Activated CD4-positive, alpha-beta T cell treated with anti-CD3 and anti-CD28 coated beads for 1 hour (primary cell): Measurements from ENCODE around the gene KRT6A.

Source experiments
- DNase-seq: peaks from one replicate; pipeline ENCODE4 v3.0.0-alpha.2; 2020

Gene KRT6A

DNA sequence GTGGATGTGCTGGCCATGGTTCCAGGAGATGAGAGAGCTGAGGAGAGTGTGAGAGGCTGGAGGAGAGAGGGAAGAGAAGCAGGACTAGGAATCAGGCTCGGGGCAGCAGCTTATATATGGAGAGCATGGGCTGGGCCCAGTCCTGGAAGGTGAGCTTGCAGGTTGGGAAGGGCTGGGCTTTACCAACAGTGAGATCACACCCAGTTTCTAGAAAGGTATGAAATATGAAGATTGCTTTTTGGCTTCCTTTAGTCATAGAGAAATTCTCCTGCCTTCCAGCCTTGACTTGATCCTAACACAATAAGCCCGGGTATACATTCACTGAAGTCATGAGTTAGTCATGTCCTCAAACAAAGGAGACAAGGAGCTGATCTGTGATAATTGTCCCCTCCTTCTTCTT, at the start of gene KRT6A:
Gene KRT6A (minus strand): TSS at position 86 of the 400 bp plus-strand sequence. CDS start 69 bp downstream, at position 17.
- no peak for DNase-seq

DNA sequence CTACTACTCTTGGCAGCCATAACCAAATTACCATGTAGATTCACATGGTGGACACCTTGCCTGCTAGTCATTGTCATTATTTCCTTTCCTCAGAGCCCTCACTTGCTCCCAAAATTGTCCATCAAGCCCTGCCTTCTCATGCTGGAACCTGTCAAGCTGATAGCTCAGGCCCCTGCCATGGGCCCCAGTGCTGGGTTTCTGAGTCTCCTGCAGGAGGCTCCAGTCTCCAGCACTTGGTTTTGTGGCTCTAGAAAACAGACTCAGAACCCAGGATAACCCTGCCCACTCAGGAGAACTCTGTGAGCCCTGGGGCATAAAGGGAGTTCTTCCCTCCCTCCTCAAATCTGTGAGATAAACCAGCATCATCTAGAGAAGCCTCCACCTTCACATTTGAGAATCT, 49.1 kb upstream of the KRT6A start:
- no peak for DNase-seq

- no peak for DNase-seq
Measured at GRCh38 chr12:52541709-52542108, 48.7 kb upstream of the KRT6A start.

DNA sequence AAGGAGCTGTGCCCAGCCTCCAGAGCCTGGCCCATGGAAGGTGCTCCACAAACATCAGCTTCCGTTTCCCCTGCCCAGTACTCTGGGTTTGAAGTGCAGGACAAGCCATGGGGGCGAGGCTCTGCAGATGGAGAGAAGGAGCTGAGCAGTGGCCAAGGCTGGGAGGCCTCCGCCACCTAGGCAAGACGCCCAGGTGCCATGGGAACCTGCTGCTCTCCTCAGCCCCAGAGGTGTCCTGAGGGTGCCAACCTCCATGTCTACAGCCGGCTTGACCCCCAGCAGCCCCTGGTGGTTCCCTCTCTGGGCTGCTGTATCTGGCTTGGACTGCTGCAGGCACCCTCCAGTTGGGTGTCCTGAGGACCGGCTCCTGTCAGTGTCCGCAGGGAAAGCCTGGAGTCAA, 47.5 kb upstream of the KRT6A start:
- DNase-seq, result no peak

DNA sequence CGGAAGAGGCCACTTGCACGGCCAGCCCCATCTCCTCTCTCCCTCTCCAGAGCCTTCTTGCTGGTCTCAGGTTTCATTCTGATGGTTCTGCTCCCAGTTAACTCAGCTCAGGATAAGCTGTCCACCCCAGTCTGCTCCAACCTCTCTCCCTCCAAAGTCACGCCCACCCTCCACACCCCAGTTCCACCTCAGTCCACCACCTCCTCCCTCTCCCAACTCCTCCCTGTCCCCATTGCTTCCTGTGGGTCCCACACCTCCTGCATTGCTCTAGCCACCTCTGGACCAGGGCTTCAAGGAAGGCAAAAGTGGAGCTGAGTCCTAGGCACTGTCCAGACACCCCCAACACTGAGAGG, 46.7 kb upstream of the KRT6A start:
- DNase-seq, result no peak

GRCh38 chr12:52539083-52539820, 46.2 kb upstream of the KRT6A start:
- no peak for DNase-seq

GRCh38 chr12:52537101-52537500, 44.0 kb upstream of the KRT6A start:
- DNase-seq, result no peak

DNA sequence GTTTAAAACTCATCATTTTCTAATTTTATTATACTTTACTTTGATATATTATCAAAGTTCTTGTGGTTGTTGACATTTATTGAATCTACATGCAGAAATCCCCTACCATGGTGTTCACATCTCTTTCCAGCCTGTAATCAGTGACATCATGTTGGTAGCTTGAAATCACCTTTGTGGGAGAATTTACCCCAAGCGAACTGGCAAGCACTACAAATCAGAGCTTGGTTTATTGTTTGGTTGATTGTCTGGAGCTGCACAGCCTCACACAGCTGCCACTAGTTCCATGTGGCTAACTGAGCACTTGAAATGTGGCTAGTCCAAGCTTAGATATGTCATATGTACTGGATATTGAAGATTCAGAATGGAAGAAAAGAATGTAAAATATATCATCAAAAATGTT, 42.5 kb upstream of the KRT6A start:
- DNase-seq, result no peak

DNA sequence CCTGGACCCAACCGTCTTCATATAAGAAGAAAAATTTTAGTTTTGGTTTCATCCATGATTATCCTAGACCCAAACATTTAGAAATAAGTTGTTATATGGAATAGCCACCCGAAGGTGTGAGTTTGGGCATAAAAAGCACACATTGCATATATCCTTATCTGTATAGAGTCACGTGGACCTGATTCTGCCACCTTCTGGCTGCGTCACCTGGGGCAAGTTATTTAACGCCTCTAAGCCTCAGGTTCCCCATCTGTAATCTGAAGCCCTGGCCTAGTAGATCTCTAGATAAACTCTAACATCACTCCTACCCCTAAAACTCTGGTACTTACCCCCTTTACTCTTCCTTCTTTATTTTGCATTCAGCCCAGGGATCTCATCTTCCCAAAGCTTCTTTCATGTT, 41.4 kb upstream of the KRT6A start:
- no peak for DNase-seq

DNA sequence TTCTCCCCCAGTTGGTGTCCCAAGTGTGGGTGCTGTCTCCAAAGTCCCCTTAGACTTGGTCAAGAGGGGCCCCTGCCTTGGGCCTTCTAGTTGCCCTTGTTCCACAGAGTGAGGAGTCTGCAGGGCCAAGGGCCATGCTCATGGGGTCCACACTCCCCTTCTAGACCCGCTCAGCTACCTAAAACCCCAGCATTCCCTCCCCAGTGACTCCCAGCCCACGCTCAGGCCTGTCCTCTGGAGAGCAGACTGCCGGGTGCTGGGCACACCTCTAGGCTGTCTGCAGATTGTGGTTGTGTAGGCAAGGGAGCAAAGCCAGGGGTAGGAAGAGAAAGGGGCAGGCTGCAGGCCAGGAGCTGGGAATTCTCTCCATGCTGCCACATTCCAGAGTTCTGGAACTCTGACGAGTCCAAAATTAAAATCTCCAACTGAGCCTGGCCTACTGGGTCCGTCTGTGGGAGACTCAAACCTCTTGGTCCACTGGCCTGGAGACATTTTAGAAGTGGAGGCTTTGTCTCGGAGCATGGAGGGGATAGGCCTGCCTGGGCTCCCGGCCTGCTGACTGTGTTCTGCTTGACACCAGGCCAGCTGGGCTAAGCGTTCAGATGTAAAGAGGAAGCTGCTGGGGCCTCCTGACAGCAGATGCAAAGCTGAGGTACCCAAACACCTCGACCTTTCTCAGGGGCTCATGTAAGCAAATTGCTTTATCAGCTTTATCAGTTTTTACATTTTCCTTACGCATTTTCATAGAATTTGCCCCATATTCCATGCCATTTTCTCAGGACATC, 40.8 kb upstream of the KRT6A start:
- DNase-seq, result no peak

DNA sequence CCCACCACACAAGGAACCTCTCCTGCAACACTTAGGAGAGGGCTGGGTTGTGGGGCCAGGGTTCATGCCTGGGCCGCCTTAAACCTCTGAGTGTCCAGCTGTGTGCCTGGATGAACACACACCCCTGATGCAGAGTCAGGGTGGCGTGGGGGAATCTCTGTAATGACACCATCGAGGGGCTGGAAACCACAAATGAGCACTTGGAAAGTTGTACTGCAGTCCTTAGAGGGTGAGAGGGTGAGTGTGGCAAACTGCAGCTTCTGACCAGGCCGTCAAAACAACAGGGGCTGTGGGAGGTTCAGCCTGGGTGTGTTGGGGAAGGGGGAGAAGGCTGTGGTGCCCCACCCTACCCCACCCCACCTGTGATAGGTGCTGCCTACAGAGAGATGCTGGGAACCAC, 39.6 kb upstream of the KRT6A start:
- no peak for DNase-seq

GRCh38 chr12:52531566-52532300, 38.7 kb upstream of the KRT6A start:
- DNase-seq, result no peak

GRCh38 chr12:52530905-52531304, 37.8 kb upstream of the KRT6A start:
- DNase-seq, result no peak

- DNase-seq, result no peak
Measured at GRCh38 chr12:52530366-52530765, 37.3 kb upstream of the KRT6A start.

- DNase-seq, result no peak
Measured at GRCh38 chr12:52529846-52530245, 36.8 kb upstream of the KRT6A start.

DNA sequence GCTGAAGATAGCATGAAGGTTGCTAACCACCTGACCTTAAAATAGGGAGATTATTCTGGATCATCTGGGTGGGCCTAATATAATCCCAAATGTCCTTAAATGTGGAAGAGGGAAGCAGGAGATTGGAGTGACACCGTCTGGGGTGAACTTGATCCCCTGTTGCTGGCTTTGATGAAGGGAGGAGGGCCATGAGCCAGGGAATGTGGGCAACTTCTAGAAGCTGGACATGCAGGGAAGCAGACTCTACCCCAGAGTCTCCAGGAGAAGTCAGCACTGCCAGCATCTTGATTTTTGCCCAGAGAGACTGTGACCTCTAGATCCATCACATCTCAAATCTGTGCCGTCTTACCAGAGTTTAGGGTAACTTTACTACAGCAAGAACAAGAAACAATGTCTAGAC, 36.4 kb upstream of the KRT6A start:
- DNase-seq, result no peak

GRCh38 chr12:52528641-52529143, 35.6 kb upstream of the KRT6A start:
- DNase-seq, result no peak

DNA sequence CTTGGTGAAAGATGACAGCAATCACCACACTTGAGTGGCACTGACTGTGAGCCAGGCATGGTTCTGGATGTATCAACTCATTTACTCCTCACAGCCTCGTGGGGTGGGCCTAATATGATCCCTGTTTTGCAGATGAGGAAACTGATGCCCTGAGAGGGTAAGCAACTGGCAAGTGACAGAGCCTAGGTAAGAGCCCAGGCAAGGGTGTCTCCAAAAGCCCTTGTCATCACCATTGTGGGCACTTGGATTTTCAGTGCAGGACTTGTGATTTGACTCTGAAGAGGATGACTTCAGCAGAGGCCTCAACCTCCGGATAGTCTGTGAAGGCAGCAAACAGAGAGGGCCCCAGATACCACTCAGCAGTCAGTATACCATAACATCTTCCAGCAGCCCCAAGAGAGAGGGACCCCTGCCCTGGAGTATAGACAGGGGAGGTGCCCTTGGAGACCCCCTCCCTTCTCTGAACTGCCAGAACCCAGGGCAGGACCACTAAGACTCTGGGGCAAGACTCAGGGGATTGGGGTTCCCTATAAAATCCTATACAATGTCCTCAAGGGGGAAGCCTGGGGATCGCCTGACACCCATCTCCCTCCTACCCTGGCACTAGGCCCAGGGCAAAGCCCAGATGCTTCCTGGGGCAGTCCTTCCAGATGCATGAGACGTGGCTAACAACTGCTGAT, 34.2 kb upstream of the KRT6A start:
- peak; percentile 5 for DNase-seq

- DNase-seq, result no peak
Measured at GRCh38 chr12:52526511-52526951, 33.5 kb upstream of the KRT6A start.

- no peak for DNase-seq
Measured at GRCh38 chr12:52525661-52526499, 32.8 kb upstream of the KRT6A start.

DNA sequence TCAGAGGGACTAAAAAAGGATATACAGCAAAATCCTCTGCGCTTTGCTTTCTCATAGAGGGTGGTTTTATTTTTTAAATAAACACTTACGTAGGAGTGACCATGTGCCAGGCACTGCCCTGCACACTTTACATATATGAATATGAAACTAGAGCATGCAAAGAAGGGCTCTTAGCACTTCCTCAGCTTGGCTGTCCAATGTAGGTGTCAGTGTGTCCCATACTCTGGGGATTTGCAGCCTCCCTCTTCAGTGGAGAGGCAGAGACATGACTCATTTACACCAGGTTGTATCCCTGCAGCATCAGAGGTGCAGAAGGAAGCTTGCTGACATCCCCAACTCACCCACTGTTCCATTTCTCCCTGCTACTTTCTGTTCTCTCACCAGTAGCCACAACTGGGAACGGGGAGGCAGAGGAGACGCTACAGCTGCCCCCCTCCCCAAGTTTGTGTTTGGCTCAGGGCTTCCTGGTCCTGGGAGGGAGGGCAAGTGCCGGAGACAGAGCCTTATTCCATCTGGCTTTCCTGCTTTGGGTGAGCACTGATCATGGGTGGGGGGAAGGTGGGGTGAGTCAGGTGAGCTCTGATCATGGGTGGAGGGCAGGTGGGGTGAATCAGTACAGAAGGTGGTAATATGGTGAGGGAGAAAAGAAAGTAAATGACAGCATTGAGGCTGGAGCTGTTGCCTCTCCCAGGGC, 32.0 kb upstream of the KRT6A start:
- no peak for DNase-seq
